ENCODE data around the gene CNTN4.
"Not testable (repeated sequence)": the region's sequence is repeated elsewhere in the genome, so short reads cannot be mapped to it uniquely, and the experiment has no call there.

The CNTN4 gene

DNA sequence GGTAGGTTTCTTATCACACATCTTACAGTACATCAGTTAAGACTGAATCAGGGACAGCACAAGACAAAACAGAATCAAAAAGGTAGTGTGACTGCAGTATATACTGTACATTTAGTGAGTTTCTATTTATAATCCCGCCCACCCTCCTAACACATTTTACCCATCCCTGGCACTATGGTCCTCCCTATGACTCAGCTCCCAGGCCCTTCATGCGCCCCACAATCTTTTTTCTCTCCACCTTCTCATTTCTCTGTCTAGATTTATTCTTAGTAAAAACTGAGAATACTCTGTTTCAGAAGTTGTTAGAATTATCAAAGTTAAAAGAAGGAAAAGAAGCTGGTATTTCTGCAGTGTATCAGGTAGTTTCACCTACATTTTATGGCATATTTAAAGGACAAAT, 427.3 kb downstream of the CNTN4 start:
- no peak for DNase-seq

DNA sequence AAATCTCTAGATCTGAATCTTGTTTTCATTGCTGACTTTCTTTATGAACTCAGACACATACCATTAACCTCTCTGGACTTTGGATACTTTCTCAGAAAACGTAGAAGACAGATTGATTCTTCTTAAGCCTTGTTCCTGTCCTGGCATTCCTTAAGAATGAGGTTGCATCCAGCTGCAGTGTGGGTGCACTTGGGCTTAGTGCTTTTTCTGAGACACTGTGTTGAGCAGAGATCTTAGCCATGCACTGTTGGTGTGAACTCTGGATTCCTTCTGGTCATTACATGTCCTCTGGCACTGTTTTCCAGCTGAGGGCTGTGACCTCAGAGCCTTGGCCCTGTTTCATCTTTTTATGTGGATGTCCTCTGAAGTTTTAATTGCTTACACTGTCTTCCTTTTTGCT, 428.3 kb downstream of the CNTN4 start:
- DNase-seq: no peak

DNA sequence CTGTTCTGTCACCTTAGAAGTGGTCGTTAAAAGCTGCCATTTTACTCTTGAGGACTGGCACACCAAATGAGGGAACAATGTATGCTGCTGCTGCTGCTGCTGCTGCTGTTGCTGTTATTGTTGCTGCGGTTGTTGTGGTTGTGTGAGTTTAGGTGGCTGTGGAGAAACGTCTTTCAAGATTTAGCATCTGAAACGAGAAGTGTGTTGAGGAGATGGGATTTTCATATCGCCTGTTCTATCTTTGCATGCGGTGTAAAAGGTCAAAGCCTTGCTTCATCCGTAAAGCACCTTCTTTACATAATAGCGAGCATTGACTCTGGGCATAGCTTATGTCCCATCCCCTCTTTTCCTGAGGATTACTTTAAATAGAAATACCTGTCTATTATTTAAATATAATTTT, 428.7 kb downstream of the CNTN4 start:
- not testable (repeated sequence) for DNase-seq

DNA sequence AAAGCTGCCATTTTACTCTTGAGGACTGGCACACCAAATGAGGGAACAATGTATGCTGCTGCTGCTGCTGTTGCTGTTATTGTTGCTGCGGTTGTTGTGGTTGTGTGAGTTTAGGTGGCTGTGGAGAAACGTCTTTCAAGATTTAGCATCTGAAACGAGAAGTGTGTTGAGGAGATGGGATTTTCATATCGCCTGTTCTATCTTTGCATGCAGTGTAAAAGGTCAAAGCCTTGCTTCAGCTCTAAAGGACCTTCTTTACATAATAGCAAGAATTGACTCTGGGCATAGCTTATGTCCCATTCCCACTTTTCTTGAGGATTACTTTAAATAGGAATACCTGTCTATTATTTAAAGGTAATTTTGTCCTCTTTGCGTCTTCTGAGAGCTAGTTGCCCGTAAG, 436.1 kb downstream of the CNTN4 start:
- not testable (repeated sequence) for DNase-seq

DNA sequence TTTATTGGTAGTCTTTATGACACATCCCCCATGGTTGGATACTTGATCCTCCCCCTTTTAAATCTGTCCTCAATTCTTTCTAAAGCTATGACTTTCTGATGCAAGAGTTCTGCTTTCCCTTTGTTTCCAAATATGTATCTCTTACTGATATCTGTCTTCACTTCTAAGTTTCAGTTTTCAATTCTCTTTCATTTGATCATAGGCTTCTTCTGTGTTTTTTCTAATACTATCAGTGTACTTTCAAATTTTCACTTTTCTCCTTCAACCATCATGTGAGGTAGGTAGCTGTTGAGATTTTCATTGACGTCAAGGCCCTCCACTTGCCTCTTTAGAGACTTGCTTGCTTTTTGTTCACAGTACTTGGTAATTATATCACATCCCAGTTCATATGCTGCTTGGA, 436.5 kb downstream of the CNTN4 start:
- DNase-seq: no peak

DNA sequence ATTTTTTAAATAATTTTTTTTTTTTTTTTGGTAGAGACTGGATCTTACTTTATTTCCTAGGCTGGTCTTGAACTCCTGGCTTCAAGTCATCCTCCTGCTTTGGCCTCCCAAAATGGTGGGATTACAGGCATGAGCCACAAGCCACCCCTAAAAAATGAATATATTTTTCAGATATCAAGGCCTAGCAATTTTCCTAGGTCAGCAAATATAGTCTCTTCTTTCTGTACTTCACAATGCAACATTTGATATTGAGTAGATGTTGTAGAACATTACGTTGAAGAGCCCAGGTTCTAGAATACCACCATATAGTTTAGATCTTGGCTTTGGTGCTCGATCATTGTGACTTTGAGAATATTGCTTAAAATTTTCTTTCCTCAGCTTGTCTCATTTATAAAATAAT, 437.9 kb downstream of the CNTN4 start:
- no peak for DNase-seq

DNA sequence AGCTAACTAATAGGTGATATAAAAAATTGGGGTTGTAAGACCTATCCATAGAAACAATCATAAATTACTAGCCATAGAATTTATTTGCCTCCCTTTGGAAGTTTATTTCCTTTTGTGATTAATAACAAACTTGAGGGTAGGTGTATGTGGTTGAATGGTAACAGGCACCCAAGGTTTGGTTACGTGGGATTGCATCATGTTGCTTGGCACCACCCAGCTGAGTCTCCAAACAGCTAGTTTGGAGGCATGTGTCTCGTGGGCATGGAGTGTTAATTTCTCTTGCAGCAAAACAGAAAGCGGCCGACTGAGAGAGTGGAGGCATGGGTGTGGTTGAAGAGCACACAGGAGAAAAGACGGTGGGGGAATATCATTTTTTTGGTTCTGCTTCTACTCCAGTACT, 441.4 kb downstream of the CNTN4 start:
- peak; percentile 7 for DNase-seq

DNA sequence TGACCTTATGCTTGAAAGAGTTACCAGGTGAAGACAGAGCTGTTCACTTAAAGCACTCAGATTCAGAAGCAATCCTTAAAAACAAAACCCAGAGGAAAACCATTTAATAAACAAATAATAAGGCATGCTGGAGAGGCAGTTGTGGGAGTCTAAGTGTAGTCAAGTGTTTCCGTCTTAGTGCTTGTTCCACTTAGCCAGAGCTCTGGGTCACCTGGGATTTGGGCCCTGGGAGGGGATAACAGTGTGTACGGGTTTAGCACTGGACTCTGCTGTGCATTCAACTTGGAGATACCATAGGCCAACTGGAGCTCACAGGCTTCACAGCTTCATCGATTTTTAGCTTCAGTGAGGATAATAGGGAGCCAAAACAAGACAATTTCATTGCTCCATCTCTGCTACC, 444.6 kb downstream of the CNTN4 start:
- no peak for DNase-seq

DNA sequence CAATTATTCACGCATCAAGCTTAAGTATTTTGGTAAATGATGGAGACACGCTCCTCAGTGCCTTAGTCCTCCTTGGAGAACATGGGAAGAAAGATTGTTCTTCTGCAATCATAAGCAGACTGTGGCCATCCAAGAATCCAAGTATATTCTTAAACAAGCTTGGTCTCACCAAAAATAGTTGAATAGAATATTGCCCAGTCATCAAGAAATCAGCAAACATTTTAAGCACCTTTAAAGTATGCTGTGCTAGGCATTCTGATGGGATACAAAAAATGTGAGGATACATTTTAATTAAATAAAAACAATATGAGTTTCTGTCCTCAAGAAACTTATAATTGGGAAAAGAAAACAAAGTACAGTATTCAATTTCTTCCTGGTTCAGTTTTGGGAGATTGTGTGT, 445.5 kb downstream of the CNTN4 start:
- DNase-seq: no peak

DNA sequence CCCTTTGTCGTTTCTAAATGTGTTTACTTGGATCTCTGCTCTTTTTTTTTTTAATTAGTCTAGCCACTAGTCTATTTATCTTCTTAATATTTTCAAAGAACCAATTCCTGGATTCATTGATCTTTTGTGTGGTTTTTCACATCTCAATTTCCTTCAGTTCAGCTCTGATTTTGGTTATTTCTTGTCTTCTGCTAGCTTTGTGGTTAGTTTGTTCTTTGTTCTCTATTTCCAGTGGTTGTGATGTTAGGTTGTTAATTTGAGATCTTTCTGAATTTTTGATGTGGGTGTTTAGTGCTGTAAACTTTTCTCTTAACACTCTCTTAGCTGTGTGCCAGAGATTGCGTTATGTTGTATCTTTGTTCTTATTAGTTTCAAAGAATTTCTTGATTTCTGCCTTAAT, 446.1 kb downstream of the CNTN4 start:
- DNase-seq: no peak

DNA sequence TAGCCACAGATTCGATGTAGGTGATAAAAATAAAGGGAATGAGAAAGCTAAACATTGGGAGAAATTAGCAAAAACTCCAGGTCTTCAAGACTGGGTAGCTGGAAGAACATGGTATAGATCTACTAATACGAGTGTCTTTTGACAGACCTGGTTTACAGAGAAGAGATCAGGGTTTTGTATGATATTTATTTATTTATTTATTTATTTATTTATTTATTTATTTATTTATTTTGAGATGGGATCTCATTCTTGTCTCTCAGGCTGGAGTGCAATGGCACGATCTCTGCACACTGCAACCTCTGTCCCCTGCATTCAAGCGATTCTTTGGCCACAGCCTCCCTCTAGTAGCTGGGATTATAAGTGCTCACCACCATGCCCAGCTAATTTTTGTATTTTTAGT, 448.4 kb downstream of the CNTN4 start:
- DNase-seq: no peak

DNA sequence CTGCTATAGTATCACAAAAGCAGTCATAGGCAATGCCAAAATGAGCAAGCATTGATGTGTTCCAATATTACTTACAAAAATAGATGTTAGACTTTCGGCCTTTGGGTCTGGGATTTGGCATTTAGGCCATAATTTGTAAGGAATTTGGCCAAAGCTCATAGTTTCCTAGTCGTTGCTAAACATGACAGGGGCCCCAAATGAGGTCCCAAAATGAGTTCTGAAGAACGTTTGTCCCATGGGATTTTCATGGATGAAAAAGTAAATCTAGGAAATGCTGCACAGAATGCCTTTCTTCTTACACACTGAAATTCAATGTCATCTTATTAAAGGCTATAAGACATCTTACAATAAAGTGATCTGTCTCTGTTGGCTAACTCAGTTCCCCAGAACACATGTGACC, 456.0 kb downstream of the CNTN4 start:
- no peak for DNase-seq

DNA sequence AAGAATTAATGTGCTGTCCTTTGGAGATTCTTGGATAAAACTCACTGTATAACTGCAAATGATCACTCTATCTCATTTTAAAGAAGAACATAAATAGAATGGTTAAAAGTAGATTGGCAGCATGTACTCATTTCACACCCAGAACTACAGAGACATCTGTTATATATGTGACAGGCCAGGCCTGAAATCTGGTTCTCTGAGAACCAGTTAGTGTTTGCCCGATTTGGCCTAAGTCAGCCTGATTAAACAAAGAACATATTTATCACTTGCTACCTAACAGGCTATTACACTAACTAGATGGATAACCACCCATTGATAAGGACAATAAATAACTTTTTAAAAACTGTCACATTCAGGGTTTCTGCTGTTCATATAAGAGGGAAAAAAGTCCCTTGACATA, 460.1 kb downstream of the CNTN4 start:
- DNase-seq: no peak

DNA sequence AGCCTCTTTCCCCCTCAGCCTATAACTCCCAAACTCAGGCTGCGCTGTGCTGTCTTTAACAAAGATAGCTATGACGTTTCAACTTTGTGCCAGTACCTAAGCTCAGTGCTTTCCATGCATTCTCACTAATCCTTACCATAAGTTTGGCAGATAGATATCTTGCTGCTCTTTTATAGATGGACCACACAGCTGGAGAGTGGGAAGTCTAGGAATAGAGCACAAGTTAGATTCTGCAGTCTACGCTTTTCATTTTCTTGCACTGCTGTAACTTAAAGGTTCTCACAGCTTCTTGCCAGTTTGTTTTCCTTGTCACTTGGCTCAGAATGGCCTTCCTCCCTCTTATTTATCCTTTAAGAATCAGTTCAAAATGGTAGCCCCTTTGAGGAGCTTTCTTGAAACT, 468.8 kb downstream of the CNTN4 start:
- DNase-seq: no peak

DNA sequence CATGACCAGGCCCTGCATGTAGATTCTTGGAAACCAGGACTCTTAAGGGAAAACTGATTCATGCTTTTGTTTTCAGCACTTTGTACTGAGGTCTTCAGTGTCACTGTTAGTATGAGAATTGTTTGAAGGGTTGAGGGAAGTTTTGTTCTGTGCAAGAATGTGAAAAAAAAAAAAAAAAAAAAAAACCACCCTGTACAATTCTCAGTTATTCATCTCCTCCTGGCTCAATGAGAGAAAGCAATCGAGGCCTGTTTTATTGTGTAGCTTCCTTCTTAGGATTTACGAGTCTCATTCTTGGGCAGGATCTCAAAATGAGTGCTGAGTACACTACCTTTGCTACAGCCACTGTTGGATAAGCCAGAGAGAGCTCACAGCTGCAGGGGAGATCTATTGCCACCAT, 469.5 kb downstream of the CNTN4 start:
- DNase-seq: no peak

DNA sequence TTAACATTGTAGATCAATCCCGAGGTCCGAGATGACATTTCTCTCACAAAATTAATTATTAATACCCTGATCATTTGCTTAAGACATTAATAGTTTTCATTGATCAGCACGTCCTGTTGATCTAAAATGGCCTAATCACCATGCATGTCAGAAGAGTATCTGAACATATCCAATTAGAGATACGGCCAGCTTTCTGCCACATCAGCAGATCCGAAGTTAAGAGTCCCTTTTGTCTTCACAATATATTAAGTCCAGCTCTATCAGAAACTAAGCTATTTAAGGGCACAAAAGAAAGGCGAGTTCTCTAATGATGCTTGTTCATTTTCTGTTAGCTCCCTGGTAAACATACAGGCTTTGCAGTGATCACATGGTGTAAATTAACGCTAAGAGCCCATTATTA, 470.3 kb downstream of the CNTN4 start:
- DNase-seq: no peak

DNA sequence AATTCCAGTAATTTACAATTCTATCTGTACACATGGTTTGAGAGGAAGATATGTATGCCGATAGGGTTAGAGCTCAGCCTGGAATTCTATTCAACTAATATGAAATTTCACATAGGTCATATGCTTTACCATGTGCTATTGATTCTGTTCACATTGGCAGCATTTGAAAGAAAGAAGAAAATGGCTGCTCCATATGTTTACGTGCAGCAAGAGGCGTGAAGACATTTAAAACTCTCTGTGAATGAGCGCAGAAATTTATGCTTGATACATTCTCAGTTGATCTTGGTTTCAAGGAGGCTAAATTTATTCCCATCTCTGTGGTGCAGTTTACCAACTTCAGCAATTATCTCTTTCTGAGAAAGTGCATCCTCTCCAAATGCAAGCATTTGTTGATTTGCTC, 478.9 kb downstream of the CNTN4 start:
- no peak for DNase-seq

DNA sequence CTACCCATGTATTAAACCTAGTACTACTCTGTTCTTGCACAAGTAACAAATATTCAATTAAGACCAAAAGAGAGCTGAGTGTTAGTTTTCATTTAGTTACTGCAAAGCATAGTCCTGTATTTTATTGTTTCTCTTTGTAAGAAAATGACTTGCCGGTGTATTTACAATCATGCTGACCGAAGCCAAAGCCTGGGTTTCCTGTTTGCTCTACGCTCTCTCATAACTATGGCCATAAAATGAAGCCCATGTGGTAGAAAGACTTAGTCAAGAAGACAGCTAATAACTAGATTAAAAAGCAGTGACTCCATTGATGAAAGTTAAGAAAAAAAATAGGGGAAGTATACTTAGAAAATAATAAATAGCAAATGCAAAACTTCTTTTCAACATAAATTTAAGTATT, 479.9 kb downstream of the CNTN4 start:
- DNase-seq: no peak

DNA sequence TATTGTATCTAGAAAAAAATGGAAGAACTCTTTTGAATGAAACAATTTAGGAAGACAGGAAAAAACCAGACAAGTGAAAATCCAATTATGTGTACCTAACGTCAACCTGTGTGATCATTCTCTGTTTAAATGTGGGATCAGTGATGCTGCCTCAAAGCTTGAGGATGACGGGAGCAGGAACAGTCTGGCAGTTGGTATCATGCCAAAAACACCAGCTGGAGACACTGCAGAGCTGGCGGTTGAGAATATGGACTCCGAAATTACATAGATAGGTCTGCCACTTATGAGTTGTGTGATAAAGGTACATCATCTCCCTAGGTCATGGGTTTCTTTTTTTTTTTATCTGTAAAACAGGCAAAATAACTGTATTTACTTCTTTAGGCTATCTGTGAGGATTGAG, 480.5 kb downstream of the CNTN4 start:
- no peak for DNase-seq

DNA sequence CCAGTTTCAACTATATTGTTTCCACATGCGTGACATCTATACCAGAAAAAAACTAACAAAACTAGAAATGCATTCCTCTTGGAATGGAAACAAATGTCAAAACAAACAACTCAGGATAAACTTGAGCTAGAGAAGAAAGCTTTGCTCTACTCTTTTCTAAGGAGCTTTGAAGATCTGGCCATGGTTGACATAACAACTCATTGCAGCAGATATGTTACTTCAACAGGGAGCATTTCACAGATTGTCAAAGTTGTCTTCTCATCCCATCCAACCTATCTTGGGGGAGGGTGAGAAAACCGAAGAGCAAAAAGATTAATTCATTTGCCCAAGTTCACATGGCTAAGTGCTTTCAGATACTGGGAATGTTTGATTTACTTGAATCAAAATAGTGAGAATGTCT, 484.4 kb downstream of the CNTN4 start:
- no peak for DNase-seq

DNA sequence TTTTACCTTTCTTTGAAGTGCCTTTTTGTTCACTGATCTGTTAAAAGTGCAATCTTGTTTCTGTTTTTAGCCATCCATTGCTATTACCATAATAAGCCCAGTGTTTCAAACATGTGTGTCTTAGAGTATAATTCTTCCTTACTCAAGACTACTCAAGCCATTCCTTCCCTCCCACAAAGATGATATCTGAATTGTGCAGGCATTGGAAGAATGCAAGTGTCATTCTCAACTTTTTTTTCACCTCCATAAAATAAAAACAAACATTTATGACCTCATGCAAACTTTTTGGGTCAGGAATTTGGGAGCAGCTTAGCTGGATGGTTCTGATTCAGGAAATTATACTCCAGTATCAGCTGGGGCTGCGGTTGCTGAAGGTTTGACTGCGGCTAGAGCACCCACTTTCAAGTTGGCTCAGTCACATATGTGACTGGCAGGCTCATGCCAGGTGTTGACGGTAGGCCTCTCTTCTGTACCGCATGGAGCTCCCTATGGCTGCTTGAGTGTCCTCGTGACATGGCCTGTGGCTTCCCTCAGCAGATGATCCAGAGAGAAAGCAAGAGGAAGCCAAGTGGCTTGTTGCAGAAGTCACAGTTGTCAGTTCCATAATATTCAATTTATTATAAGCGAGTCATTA, 490.8 kb downstream of the CNTN4 start:
- DNase-seq: no peak

DNA sequence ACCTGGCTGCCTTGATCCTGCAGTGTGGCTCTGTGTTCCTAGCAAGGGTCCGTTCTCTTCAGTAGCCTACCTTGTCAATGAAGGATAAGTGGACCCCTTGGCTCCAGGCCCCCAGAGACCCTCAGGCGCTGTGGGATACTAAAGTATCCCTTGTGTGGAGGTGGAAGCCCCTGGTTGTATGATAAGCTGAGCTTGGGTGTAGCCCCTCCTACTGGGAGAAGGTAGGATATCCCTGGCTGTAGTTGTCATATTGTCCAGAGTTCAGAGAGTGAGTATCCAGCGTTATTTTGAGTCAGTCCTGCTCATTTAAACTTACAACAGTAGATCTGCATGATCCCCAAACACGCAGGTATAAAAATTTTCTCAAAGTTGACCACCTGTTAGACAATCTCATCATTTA, 496.8 kb downstream of the CNTN4 start:
- no peak for DNase-seq

DNA sequence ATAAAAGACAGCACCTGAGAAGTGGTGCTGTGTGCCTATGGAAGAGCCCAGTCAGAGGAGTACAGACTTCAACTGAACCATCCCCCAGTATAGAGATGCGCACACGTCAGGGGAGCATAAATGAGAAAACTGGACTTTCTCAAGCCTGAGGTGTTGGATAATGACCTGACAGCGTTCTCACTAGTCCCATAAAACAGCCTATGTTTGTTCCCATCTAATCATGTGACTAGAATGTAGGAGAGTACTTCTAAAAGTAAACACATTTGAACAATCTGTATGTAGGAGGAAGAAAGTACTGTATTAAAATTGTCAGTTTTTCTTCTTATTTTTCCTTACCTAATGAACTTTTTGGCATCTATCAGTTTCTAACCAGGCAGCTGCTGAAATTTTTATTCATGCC, 498.9 kb downstream of the CNTN4 start:
- DNase-seq: no peak

DNA sequence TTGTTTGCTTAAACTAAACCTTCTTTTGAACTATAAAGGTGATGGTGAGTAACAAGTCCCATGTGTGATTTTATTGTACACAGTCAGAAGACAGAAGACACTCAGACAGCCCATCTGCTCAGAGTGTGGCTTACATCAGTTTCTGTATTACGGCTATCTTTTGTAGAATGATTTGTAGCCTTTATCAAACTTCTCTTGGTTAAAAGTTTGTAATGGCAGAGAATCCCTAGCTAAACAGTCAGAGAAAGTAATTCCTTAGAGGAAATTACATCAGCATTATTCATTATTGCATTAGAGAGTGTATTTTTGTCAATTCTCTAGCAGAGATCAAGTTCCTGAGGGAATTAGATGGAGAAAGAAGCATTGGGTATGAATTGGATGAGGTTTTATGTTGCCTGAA, 500.8 kb downstream of the CNTN4 start:
- no peak for DNase-seq

DNA sequence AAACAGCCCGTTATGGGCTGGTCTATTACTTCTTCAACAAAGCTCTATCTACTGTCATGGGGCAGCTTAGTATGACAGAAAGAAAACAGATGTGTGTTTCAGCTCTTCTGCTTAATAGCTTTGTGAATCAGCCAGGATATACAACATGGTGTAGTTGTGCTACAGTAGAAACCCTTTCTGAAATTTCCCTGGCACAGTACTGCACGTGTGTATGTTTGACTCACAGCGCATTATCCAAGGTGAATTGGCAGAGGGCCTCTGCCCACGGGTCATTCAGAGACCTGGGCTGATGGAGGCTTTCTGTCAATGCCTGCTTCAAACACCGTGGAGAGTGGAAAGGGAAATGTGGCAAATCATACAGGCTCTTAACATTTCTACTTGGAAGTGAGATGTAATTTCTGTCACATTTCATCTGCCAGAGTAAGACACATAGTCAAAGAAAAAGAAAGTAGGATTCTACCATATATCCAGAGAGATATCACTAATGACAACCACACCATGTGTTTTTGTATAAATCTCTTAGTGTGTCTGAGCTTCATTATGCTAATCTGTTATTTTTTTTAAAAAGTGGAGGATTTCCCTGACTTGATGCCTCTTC, 505.1 kb downstream of the CNTN4 start:
- no peak for DNase-seq

DNA sequence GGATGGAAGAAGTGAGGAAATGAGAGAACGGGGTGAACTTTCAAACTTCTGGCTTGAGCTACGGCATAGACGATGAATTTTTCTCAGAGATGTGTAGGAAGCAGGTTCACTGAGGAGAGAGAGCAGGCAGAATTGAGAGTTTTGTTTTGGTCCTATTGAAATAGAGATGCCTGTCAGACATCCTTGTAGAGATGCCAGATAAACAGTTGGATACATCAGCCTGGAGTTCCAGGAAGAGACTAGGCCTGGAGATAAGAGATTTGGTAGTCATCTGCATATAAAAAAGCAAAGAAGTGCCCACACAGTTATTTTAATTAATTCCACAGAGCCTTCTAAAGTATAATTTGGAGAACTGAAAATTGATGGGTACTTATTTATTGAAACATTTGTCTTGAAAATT, 515.9 kb downstream of the CNTN4 start:
- no peak for DNase-seq

Measured in activated CD4-positive, alpha-beta T cell treated with anti-CD3 and anti-CD28 coated beads, Interleukin-2, Interleukin-6, amounts not matched to agents 100 ng/mL and 50 ng/mL, durations not matched to agents 16 hours and 8 hours (primary cell).